Adrenal gland (tissue), 12 donors: ENCODE results near the gene VPS35L. TPM values are rescaled to one million over a fixed set of nuclear protein-coding genes. Genes with fewer than 3 reads are reported as not detected.
A peak's percentile ranks its signal among the peaks of the same experiment; 100 is the strongest.

ENCODE experiments used
- DNase-seq, 7 donors: peaks; one replicate each; pipeline ENCODE4 v3.0.0-alpha.2; 2019 to 2020
- H3K27ac ChIP-seq, 5 donors: fragments of 200-600 bp; sonication (generic) in 4 of 5; 1 replicate in 3 of 5; 2 replicates in 2 of 5; pipeline versions ENCODE4 v1.5.1 to v1.8.0; 2016 to 2020; ENCODE audit warnings: mild to moderate bottlenecking in 1 of 5
- H3K27me3 ChIP-seq: fragments of 200-600 bp; 2 replicates; pipeline ENCODE4 v1.8.0; 2021
- H3K36me3 ChIP-seq, 2 donors: fragments of 200-600 bp; replicated peaks in 1 of 2; 1 replicate in 1 of 2; 2 replicates in 1 of 2; pipeline versions ENCODE4 v1.5.1 to v1.8.0; 2018 to 2022
- H3K4me1 ChIP-seq, 2 donors: fragments of 200-600 bp; replicated peaks in 1 of 2; 1 replicate in 1 of 2; 2 replicates in 1 of 2; pipeline versions ENCODE4 v1.5.1 to v1.8.0; 2018 to 2021
- H3K4me3 ChIP-seq, 4 donors: fragments of 200-600 bp; sonication (generic) in 3 of 4; one replicate each; pipeline ENCODE4 v1.5.1; 2016 to 2018
- H3K9me3 ChIP-seq, 3 donors: fragments of 200-600 bp; sonication (generic) in 1 of 3; replicated peaks in 1 of 3; 1 replicate in 2 of 3; 2 replicates in 1 of 3; pipeline versions ENCODE4 v1.5.1 to v1.8.0; 2016 to 2021
- POLR2A ChIP-seq, 2 donors: fragments of 450-650 bp; IDR thresholded peaks; one replicate each; pipeline ENCODE4 v1.6.1; 2017; ENCODE audit warnings: antibody characterized with exemption in 2 of 2, mild to moderate bottlenecking in 2 of 2, moderate library complexity in 1 of 2
- WGBS, 4 donors: extraction: QIAGEN DNeasy Blood & Tissue Kit in 2 of 4; methylation state at CpG; one replicate each; pipeline versions ENCODE4 v1.1.5 to v1.1.7; 2013 to 2017; 5-methylcytosine and 5-hydroxymethylcytosine counted together
- intact Hi-C, 2 donors: fragments of 100-400 bp; cut with DNase I; formaldehyde crosslinking; loops; one replicate each; pipeline versions ENCODE4 v1.14.1 to v1.15.0; 2022 to 2023
- polyA plus RNA-seq, 3 donors: library from polyadenylated mRNA; stranded (reverse); fragments of 200-250 nt in 2 of 3; fragments of 350-450 nt in 1 of 3; fragmentation: Illumina TruSeq in 1 of 3; extraction: RNeasy Lipid Tissue Mini Kit (QIAGEN cat#74804) in 1 of 3; gene quantifications; one replicate each; pipeline ENCODE4 v1.2.3, GENCODE V29; 2013 to 2014
- total RNA-seq, 9 donors: library from RNA; depleted of rRNA in 4 of 9; stranded (reverse); fragments of >200 nt in 4 of 9; fragments of 120-200 nt in 1 of 9; fragmentation: NEBNext Ultra II Directional in 1 of 9; extraction: Animal tissue kit (Norgen Biotek cat#: 25700) in 1 of 9; gene quantifications; one replicate each; pipeline versions ENCODE4 v1.1.0 to v1.2.4, GENCODE V29; 2013 to 2023
- TF ChIP-seq, protein P1 (sequence below), 6 experiments: fragments of 450-650 bp in 4 of 6; fragments of 200-600 bp in 2 of 6; sonication (generic) in 1 of 6; IDR thresholded peaks; 1 replicate in 5 of 6; 2 replicates in 1 of 6; pipeline versions ENCODE4 v1.5.1 to v1.8.0; 2016 to 2021; ENCODE audit warnings: antibody characterized with exemption in 6 of 6, mild to moderate bottlenecking in 2 of 6, moderate library complexity in 1 of 6
- donor health status: healthy with polysubstance abuse.
- donor health status: Bipolar disorder and iron deficiency.
- donor health status: DM: yes; HTN: yes; CAD: no.
- donor health status: DM: no; HTN: no; CAD: no.
- donor health status: DM: no; HTN: no; CAD: no.
- donor health status: DM: yes; HTN: yes; CAD: no.

Gene VPS35L
- total and polyA plus RNA-seq, 12 donors: 38.3 to 96.7 (median 66.9) TPM

DNA sequence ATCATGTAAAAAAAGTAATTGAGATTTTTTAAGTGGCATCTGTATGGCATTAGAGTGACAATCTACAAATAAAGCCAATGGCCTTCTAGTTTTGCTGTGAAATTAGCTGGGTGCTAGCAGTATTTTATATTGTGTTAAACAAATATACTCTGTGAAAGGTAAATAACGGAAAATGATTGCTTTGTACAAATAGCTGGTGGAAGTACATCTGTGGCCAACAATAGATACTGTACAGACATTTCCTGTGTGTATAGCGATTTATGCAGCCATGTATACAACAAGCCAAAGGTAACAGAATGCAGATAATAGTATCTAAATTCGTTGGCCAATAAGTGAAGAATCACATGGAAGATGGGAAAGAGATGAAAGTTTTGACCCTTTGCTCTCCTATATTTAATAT, 189.2 kb downstream of the VPS35L start:
- H3K4me3 ChIP-seq: no peak overlapping the region
- no peaks in the 10 kb centered on the region for H3K9me3 ChIP-seq
- intact Hi-C loops: no loop called here
- no peaks in the 10 kb centered on the region for H3K36me3 ChIP-seq
- no peak for TF ChIP-seq POLR2A (IDR thresholded peaks at IDR 0.05)
- TF ChIP-seq, protein P1, sequence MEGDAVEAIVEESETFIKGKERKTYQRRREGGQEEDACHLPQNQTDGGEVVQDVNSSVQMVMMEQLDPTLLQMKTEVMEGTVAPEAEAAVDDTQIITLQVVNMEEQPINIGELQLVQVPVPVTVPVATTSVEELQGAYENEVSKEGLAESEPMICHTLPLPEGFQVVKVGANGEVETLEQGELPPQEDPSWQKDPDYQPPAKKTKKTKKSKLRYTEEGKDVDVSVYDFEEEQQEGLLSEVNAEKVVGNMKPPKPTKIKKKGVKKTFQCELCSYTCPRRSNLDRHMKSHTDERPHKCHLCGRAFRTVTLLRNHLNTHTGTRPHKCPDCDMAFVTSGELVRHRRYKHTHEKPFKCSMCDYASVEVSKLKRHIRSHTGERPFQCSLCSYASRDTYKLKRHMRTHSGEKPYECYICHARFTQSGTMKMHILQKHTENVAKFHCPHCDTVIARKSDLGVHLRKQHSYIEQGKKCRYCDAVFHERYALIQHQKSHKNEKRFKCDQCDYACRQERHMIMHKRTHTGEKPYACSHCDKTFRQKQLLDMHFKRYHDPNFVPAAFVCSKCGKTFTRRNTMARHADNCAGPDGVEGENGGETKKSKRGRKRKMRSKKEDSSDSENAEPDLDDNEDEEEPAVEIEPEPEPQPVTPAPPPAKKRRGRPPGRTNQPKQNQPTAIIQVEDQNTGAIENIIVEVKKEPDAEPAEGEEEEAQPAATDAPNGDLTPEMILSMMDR (IDR thresholded peaks at IDR 0.05): no peak
- no peaks in the 10 kb centered on the region for H3K27me3 ChIP-seq
- 74 to 80% (median 75%) methylated on average over 3 of the region's 3 CpGs for WGBS, 4 donors
- no peak overlapping the region for H3K27ac ChIP-seq
- no peak for DNase-seq
- H3K4me1 ChIP-seq: peaks cover 0 to 4% of the 10 kb centered on the region in 2 donors

DNA sequence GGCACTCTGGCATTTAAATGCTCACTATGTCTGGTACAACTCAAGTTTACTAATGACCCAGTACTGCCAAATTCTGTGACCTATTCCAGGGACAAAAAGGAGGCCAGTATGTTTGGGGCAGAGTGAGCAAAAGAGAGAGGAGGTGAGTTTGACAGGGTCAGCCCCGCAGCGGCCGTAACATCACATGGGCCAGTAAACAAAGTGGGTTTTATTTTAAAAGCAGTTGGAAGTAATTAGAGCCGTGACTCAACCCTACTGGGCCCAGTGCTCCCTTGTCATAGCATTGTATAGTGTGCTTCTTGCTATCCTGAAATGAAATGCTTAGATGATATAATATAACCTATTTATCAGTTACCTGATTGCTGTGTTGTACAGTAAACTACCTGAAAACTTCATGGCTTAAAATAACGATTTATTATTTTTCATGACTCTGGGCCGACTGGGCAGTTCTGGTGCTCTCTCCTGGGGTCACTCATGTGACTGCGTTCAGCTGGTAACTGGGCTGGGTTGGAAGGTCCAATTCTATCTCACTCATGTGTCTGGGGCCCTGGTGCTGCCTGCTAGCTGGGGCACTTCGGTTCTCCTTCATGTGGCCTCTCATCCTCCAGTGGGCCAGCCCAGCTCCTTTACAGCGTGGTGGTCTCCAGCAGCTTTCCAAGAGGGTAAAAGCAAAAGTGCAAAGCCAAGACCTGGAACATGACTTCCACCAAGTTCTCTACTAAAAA, 189.9 kb downstream of the VPS35L start:
- Histone ChIP-seq H3K27me3 (no peaks in the 10 kb centered on the region), H3K9me3 (no peaks in the 10 kb centered on the region), H3K4me1 (peaks cover 0 to 4% of the 10 kb centered on the region in 2 donors), H3K27ac (no peak overlapping the region), H3K36me3 (no peaks in the 10 kb centered on the region), H3K4me3 (no peak overlapping the region)
- intact Hi-C loops: no loop called here
- 90 to 94% (median 91%) methylated on average over 9 of the region's 9 CpGs for WGBS, 4 donors
- no peak for DNase-seq
- TF ChIP-seq, protein P1 (IDR thresholded peaks at IDR 0.05): no peak
- no peak for TF ChIP-seq POLR2A (IDR thresholded peaks at IDR 0.05)

DNA sequence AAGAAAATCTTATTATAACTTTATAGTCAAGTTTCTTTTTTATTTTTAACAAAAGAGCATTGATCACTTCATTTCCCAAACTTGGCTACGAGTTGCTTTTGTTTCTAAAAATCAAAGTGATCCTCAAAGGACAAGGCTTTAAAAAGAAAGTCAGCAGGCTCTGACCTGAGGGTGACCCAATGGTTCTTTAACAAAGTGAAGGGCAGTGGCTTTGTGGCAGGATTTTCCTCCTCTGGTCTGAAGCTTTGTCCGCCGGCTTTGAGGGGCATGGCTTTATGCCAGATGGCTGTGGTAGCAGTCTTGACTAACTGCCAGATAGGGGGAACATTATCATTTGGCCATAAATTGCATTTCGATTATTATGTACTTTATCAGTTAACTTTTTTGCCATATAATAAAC, 191.1 kb downstream of the VPS35L start:
- H3K4me1 ChIP-seq: peaks cover 0 to 4% of the 10 kb centered on the region in 2 donors
- no peak for TF ChIP-seq POLR2A (IDR thresholded peaks at IDR 0.05)
- TF ChIP-seq, protein P1 (IDR thresholded peaks at IDR 0.05): no peak
- no peaks in the 10 kb centered on the region for H3K27me3 ChIP-seq
- no peak overlapping the region for H3K27ac ChIP-seq
- WGBS, 4 donors: 44 to 59% (median 47%) methylated on average over 4 of the region's 4 CpGs
- H3K9me3 ChIP-seq: no peaks in the 10 kb centered on the region
- peak in 2 of 7 donors; percentile 21 to 54 for DNase-seq
- no peaks in the 10 kb centered on the region for H3K36me3 ChIP-seq
- intact Hi-C loops: no loop called here
- H3K4me3 ChIP-seq: no peak overlapping the region

DNA sequence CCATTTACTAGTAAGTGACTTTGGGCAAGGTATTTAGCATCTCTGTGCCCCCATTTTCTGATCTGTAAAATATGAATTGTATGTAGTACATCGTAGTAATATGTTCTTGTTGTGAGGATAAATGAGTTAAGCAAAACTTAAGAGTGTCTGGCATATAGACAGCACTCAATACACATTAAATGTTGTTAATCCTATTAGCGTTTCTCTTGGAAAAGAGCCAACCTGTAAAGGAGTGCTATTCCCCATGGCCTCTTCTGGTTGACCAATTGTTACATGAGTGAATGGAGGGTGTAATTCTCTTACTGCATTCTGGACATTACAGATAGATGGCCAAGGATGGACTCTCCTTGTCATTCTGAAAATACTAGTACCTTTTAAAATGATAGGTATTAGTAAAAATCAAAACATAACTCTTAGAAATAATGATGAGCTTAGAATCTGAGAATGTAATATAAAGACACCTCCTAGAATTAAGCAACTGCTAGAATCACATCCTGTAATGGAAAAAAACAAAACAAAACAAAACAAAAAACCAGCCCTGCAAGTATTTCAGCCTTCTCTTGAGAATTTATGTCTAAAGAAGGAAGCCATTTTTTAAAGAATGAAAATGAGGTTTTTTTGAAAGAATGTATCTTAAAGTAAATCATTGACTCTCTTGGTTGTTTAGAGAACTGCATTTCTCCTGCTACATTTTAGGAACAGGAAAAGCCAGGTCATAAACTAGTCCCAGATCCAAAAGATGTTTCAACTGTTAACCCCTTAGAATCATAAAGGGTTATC, 193.1 kb downstream of the VPS35L start:
- H3K4me3 ChIP-seq: no peak overlapping the region
- TF ChIP-seq, protein P1 (IDR thresholded peaks at IDR 0.05): no peak
- no peak for TF ChIP-seq POLR2A (IDR thresholded peaks at IDR 0.05)
- H3K27ac ChIP-seq: peak overlapping the region in 2 of 5 donors; percentile 45
- H3K9me3 ChIP-seq: no peaks in the 10 kb centered on the region
- no peaks in the 10 kb centered on the region for H3K27me3 ChIP-seq
- 61 to 71% (median 65%) methylated on average over 2 of the region's 2 CpGs for WGBS, 4 donors
- no peak for DNase-seq
- no peaks in the 10 kb centered on the region for H3K36me3 ChIP-seq
- H3K4me1 ChIP-seq: peaks cover 0 to 4% of the 10 kb centered on the region in 2 donors
- intact Hi-C loops: no loop called here
